ENCODE data around the gene KDM5B. TPM values are rescaled to one million over a fixed set of nuclear protein-coding genes. Genes with fewer than 3 reads are reported as not detected.

The KDM5B gene
- total RNA-seq, 6 experiments from 2014 or later: 12.0 to 22.6 (median 16.1) TPM

- ATAC-seq (no peak), DNase-seq (no peak)
- no peak for TF ChIP-seq POLR2A (IDR thresholded peaks at IDR 0.05)
- no peak for TF ChIP-seq CTCF (IDR thresholded peaks at IDR 0.05)
- WGBS (ENCODE audit: insufficient coverage, low coverage, low lambda C conversion rate, missing lambda C conversion rate): 64% methylated on average over 2 of the region's 5 CpGs
- H3K4me1 ChIP-seq: peaks cover 0 to 8% (median 0%) of the 10 kb centered on the region in 4 donors
- H3K27ac ChIP-seq: no peak overlapping the region
- H3K9me3 ChIP-seq: no peaks in the 10 kb centered on the region
- no peak overlapping the region for H3K4me3 ChIP-seq
- intact Hi-C loops (cut with DNase I): no loop called here
- no peaks in the 10 kb centered on the region for H3K36me3 ChIP-seq
- no peaks in the 10 kb centered on the region for H3K27me3 ChIP-seq
These were observed 36.0 kb upstream of the KDM5B start for GRCh38 chr1:202844259-202844658.

- 95% methylated on average over 10 of the region's 11 CpGs for WGBS (ENCODE audit: insufficient coverage, low coverage, low lambda C conversion rate, missing lambda C conversion rate)
These were observed 34.9 kb upstream of the KDM5B start for GRCh38 chr1:202843081-202843480.

GRCh38 chr1:202837746-202838262 is 29.6 kb upstream of the KDM5B start:
- Histone ChIP-seq H3K4me3 (no peak overlapping the region), H3K4me1 (no peaks in the 10 kb centered on the region), H3K36me3 (no peaks in the 10 kb centered on the region), H3K27ac (no peak overlapping the region), H3K27me3 (no peaks in the 10 kb centered on the region), H3K9me3 (no peaks in the 10 kb centered on the region)
- WGBS (ENCODE audit: insufficient coverage, low coverage, low lambda C conversion rate, missing lambda C conversion rate): 51% methylated on average over 4 of the region's 5 CpGs
- DNase-seq (no peak), ATAC-seq (no peak)
- intact Hi-C loops (cut with DNase I): no loop called here
- TF ChIP-seq CTCF (IDR thresholded peaks at IDR 0.05) (no peak), POLR2A (IDR thresholded peaks at IDR 0.05) (no peak)

More at GRCh38 chr1:202843081-202843480, 34.9 kb upstream of the KDM5B start:
- H3K27ac ChIP-seq: no peak overlapping the region
- DNase-seq: no peak
- H3K9me3 ChIP-seq: no peaks in the 10 kb centered on the region
- TF ChIP-seq POLR2A (IDR thresholded peaks at IDR 0.05) (no peak), CTCF (IDR thresholded peaks at IDR 0.05) (no peak)
- H3K36me3 ChIP-seq: no peaks in the 10 kb centered on the region
- intact Hi-C loops (cut with DNase I): no loop called here
- H3K4me1 ChIP-seq: peaks cover 0 to 5% (median 0%) of the 10 kb centered on the region in 4 donors
- ATAC-seq: no peak
- H3K4me3 ChIP-seq: no peak overlapping the region
- no peaks in the 10 kb centered on the region for H3K27me3 ChIP-seq

GRCh38 chr1:202836623-202837403 is 28.6 kb upstream of the KDM5B start:
- Histone ChIP-seq H3K4me3 (no peak overlapping the region), H3K9me3 (no peaks in the 10 kb centered on the region), H3K4me1 (no peaks in the 10 kb centered on the region), H3K36me3 (no peaks in the 10 kb centered on the region), H3K27ac (no peak overlapping the region), H3K27me3 (no peaks in the 10 kb centered on the region)
- ATAC-seq (peak in 1 of 4 donors; percentile 56), DNase-seq (no peak)
- 51% methylated on average over 5 of the region's 5 CpGs for WGBS (ENCODE audit: insufficient coverage, low coverage, low lambda C conversion rate, missing lambda C conversion rate)
- no peak for TF ChIP-seq POLR2A (IDR thresholded peaks at IDR 0.05)
- TF ChIP-seq CTCF (IDR thresholded peaks at IDR 0.05): no peak
- intact Hi-C loops (cut with DNase I): no loop called here
